ENCODE data around the gene OTULIN.

OTULIN gene

DNA sequence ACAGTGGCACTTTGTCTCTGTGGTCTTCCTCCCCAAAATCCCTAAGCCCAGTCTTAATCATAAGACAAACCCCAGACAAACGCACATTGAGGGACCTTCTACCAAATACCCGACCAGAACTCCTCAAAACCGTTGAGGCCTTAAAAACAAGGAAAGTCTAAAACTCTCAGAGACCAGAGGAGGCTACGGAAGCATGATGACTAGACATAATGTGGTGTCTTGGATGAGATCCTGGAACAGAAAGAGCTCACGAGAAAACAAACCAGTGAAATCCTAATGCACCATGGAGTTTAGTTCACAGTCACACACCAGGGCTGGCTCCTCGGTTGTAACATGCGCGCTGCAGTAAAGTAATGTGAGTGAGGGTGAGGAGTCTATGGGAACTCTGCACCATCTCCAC lies 58.4 kb downstream of the OTULIN start:
- no peak for FAIRE-seq

DNA sequence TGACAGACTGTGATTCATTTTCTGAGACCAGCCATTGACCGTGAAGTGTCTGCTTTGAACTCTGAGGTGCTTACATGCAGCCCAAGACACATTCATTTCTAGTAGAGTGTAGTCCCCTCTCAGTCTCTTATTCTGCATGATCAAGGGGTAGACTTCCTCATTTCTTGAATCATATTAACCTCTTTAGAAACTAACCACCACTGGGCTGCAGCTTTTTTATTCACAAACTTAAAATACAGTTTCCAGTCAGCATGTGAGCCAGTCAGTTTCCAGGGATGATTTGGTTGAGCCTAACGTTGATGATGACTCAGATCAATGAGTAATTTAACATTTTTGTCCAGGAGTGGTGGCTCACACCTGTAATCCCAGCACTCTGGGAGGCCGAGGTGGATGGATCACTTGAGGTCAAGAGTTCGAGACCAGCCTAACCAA lies 59.2 kb downstream of the OTULIN start:
- FAIRE-seq: no peak

DNA sequence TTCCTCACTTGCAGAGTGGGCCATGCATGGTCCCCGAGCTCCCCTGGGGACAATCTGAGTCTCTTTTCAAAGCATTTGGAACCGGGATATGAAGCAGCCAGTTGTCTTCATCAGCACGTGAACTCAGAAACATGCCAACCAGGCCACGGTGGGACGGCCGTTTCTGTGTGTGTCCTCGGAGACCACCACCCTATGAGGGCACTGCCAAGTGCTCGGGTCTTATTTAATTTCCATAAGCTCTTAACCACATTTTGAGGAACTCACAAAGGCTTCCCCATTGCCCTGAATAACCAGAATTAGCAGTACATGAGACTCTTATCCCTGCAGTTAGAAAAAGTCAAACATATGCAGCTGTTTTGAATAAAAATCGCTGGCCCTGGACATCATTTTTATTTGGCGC lies 60.1 kb downstream of the OTULIN start:
- FAIRE-seq: no peak

DNA sequence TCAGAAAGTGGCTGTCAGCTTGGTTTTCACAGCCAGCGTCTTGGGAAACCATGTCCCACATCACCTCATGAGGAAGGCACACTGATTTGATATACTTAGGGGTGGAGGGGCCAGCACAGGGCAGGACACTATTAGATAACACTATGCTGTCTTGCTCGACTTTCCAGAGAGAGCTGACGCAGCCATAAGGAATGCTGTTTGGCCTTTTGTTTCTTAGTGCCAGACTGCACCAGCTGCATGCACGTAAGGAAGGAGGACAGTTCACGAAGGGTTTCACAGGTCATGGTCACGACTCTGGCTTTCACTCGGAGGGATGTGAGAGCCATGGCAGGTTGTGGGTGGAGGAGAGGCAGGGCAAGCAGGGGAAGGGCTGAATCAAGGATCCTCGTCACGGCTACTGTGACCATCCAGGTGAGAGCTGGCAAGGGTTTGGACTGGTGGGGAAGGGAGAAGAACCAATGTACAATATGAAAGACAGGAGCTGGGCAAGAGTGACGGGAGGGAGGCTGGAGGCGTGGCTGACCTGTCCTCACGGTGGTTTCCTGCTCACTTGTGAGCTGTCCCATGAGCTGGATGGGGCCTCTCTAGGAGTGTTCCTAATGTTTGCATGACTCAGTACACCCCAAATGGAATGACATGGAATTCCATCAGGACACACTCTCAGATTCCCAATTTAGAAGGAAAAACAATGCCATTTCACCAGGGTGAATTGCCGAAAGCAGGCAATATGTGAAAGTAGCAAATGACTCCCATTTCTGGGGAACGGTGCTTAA lies 61.7 kb downstream of the OTULIN start:
- FAIRE-seq: no peak

DNA sequence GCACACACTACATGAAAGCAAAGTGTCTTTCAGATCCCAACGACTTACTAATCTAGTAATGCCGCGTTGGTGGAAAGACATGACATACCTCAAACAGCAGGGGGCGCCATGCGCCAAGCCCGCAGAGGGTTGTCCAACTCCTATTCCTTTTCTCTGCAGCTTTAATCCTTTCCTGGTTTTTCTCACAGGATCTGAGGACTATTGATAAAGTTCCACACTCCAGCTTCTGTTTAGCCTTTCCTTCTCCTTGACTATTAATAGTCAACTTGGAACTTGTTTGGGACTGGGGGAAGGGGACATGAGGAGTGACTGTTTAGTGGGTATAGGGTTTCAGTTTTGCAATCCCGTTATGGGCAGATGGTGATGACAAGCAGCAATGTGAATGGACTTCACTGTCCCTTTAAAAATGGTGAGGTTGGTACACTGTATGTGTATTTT lies 62.9 kb downstream of the OTULIN start:
- peak; percentile 92 for FAIRE-seq

DNA sequence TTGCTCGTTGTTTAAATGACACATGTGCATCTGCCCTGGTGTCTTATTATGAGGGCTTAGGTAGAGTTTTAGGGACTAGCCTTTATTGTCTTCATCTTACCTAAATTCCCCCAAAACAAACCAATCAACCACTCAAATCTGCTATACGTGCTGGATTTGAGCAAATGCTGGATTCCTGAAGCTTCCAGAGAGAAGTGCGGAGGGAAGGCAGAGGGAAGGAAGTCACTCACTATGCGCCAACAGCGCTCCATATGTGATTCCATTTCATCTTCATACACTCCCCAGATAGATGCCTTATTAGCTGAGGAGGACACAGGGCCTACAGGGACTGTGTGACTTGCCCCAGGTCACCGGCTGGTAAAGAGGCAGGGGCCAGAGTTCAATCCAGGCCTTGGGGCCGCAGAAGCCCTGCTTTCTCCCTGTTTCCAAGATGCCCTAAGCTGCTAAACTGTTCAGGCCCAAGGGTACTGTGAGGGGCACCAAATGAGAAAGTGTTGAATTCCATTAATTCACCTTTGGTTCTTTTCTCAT lies 63.5 kb downstream of the OTULIN start:
- no peak for FAIRE-seq

DNA sequence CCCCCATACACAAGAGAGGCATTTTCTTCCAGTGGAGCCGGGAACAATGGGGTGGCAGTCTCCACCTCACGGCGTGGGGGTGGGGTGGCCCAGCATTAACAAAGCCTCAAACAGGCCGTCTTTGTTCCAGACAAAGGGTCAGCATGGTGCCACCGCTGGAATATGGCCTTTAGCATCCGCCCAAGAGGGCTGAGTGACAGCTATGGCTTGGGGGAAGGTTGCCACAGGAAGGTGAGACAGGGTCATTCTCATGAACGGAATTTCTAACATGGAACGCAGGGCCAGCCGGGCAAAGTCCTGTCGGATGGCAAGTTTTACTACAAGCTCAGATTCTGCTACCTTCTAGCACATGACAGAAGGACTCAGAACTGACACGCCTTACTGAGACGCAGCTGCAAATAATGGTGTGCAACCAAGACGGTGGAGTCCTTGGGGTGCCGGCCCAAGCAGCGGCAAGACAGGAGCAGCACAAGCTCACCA lies 64.0 kb downstream of the OTULIN start:
- FAIRE-seq: no peak

DNA sequence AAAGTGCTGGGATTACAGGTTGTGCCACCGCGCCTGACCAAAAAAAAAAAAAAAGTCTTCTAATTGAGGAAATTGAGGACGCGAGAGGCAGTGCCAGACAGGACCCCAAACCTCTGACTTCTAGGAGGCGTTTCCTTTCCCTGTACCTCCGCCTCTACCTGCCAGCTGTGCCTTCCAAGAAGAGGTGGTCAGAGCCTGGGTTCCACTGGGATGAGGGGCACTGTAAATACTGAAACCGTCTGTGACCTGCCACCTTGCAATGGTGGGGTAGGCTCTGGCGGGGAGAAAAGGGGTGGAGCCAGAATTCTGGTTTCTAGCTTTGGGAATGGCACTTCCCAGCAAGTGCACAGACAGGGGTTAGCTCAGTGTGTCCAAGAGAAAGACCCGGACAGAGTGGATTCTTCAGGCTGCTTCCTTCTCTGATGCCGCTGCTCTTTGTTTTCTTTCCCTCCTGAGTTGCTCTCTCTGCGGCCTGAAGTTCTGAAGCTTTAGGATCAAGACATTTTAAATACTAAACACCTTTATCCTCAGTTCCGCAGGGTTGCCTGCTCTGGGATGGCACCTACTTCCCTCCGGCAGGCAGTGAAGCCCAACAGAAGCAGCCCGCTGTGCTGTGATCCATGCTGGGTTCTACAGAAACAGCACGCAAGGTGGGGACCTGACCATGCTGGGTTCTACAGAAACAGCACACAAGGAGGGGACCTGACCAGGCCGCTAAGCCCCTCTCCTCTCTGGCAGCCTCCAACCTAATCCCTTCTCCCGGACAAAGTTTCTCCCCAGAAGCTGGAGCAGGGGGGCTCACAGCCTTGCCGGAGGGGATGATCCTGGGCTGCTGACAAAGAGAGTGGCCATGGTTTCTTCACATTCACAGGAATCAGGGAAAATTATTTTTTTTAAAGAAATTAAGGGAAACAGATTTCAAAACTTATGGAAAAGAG lies 65.2 kb downstream of the OTULIN start:
- FAIRE-seq: no peak

DNA sequence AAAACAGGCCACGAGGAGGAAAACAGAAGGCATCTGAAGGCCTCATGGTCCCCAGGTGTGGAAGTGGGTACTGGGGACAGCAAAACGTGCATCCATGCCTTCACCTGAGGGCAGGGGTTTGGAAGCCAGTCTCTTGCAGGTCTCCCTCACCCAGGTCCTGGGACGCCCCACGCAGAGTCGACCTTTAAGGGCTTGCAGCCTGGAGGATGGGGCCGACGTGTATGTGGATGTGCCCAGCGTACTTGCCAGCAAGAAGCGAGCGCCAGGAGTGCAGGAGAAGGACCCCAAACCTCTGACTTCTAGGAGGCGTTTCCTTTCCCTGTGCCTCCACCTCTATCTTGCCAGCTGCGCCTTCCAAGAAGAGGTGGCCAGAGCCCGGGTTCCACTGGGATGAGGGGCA lies 65.9 kb downstream of the OTULIN start:
- FAIRE-seq: no peak

DNA sequence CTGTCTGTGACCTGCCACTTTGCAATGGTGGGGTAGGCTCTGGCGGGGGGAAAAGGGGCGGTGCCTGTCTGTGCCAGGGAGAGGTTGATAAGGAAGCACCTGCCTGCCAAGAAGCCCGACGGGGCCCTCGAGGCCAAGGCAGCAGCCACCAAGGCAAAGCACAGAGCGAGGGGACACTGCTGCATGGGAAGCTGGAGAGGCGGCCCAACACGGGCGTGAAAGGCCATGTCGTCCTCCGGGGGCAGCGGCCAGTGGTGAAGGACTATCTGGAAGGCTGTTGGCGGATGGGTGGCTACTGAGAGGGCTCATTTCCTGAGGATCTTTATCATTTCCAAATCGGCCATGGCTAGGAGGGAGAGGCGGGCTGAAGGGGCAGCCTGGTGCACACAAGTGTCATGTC lies 66.4 kb downstream of the OTULIN start:
- FAIRE-seq: no peak

DNA sequence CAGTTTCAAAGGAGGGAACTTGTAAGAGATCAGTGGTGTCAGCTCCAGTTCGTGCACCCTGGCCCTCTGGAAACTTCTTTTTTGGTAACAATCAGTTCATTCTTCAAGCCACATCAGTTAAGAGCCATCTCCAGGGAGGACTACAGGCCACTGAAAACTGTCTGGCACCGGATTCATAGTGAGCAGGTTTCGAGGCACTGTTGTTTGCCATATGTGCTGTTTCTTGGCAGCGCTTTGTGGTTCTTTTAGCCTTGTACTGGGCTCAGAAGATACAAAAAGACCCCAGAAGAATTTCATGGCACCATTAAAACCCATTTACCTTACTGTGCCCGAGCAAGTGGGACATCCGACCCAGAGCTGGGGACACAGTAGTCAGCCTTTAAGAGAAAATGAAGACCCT lies 68.5 kb downstream of the OTULIN start:
- no peak for FAIRE-seq

DNA sequence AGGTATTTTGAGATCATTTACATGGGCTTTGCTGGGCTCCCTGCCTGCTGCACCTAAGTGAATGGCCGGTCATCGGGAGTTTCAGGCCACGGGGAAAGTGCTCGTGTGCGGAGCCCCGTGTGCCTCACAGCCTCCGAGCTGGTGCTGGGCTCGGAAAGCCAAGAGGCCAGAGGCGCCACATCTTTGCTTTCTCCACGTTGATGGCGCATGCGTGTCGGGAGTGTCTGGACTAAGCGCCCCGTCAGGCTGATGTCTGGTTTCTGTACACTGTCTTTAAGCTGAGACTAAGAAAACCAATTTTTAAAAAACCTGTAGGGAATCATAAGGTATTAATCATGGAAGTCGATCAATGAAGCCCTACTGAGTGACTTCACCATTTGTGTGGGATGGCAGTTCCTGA lies 69.1 kb downstream of the OTULIN start:
- FAIRE-seq: no peak

DNA sequence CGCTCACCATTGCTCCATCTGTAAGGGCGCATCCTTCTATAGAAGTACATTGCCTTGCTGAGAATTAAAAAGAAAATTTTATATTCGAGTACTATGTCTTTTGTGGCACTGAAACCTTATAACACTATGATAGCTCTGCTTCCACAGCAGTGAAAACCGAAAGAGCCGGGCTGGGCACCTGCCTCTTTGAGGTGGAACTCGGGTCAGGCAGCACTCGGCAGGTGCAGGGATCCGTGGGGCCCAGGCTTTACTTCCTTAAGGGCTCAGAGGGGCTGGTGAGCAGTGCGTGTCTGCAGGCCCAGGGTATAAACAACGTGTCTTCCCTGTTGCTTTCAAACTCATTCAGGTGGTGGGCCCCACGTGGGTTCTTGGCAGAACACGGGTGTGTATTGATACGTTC lies 69.9 kb downstream of the OTULIN start:
- no peak for FAIRE-seq

DNA sequence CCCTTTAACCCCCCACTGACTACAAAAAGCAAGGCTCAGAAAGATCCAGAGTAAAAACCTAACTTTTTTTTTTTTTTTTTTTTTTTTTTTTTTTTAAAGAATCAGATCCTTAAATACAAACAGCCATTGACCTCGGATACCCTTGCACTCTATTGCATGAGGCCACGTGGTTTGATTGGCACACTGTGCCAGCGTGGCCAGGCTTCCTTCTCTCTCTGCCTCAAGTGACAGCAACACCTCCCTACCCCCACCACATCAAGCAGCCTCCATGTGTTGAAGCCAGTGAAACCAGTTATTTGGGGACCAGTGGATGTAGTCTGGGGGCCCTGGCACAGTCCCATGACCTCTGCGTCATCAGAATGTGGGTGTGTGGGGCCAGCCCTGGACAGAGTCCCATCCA lies 71.4 kb downstream of the OTULIN start:
- no peak for FAIRE-seq

DNA sequence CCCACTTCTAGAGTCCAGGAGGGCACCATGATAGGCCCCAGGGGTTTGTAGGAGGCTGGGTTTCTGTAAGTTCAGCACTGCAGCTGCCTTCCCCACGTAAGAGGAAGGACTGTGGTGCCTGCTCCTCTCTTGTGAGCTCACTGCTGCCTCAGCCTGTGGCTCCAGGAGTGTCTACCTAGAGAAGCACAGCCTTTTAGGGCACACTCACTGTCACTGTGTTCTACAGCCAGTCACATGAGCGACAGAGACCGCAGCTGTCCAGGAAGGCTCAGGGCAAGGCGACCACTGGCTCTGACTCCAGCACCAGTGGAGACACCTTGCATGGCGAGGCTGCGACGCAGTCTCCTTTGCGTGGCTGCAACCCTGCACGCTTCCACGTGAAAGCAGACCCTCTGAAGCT lies 72.8 kb downstream of the OTULIN start:
- no peak for FAIRE-seq

DNA sequence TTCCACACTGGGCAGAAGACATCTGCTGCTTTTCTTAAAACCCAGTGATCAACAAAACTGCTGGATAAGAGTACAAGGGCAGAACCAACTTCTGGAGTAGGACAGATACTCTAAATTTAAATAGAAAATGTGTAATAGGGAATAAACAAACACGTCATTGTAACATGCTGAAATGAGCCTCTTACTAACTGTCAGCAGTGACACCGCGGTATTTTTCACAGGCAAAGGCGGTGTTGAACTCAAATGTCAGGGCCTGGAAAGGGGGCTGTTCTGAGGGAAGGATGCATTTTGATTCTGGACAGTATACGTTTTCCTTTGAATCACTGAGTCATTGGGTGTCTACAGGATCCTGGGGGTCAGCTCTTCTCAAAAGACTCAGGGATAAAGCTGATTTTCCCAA lies 73.5 kb downstream of the OTULIN start:
- no peak for FAIRE-seq

DNA sequence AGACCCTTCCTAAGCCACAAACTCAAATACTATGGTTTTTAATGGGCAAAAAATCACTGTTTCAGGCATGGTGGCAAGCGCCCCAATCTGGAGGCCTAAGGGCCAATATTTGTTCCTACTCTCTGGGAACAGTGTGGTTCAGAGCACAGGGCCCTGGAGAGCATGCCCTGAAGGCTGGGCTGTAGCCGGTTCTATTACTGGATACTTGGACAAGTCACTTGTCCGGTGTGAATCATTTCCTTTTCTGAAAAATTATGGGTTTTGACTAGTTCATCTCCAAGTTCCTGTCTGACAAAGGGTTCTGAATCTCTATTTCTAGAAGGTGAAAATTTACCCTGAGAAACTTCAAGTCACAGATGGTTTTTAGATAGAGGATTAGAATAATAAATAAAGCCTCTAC lies 75.0 kb downstream of the OTULIN start:
- FAIRE-seq: no peak

DNA sequence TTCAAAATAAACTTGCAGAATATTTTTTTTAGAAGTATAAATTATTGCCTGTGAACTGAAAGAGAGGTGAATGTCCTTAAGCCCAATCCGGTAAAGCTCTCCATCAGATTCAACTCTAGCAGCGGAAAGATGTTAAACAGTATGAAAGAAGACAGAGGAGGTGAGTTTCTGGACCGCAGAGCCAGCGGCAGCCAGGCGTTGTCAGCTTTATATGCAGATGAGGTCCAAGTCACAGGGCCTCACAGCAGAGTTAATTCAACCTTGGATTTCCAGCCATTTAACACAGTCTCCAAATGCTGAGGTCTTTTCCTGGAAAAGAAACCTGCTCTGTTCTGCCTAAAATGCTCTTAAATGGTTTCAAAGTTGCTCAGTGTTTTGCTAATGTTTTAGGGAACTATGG lies 75.5 kb downstream of the OTULIN start:
- no peak for FAIRE-seq

DNA sequence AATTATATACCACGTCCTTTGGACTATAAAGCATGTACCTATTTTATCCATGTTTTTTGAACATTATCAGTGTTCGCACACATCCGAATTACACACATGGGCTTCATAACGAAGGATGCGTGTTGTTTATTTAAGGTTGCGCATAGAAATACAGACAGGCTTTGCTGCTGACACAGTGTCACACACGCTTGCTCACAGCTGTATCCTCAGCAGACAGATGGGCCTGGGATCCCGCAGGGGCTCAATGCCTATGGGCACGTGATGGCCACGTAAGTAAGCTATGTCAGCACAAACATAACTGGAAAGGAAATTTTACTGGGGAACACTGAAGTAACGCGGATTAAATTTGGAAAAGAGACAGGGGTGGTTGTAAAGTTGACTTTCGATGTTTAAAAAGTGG lies 76.6 kb downstream of the OTULIN start:
- FAIRE-seq: no peak

DNA sequence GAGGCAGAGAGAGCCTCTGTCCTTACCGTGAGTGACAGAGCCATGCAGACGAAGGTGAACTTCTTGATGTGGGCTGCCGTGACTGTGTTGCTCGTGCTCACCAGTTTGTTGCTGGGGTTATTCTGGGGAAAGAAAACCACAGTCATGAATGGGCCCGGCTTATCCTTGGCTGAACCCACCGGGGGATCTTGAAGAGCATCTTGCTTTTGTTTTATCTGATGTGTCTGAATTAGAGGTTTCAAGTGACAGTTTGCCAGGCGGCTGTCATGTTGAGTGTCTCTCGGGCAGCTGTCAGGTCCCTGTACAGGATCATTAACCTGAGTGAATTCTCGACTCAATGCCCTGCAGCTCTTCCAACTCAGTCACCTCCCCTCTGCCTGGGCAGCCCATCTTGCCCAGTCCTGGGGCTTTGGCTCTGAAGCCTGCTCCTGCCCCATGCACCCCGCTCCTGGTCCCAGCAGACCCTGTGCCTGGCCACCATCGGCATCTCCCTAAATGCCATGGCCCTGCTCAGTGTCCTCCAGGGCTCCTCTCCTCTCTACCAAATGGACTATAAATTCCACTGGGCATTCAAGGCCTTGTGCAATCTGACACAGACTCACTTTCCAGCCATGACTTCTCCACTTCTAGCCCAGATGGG lies 77.4 kb downstream of the OTULIN start:
- no peak for FAIRE-seq

DNA sequence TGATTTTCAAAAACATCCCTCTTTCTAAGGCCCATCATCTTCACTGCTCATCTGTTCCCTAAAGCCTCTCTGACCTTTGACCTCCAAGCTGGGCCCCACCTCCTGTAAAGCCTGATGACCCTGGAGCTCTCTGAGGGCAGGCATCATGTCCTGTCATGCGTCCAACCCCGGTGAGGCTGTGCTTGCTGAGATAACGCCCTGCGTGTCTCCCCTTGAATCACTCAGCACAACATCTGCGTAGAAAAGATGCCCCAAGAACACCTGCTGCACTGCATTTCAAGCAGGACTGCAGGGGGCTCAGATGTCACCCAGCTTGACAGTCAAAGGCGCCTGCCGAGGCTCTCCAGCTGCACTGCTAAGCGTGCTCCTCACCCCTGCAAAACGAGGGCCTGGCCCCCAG lies 78.0 kb downstream of the OTULIN start:
- FAIRE-seq: no peak

DNA sequence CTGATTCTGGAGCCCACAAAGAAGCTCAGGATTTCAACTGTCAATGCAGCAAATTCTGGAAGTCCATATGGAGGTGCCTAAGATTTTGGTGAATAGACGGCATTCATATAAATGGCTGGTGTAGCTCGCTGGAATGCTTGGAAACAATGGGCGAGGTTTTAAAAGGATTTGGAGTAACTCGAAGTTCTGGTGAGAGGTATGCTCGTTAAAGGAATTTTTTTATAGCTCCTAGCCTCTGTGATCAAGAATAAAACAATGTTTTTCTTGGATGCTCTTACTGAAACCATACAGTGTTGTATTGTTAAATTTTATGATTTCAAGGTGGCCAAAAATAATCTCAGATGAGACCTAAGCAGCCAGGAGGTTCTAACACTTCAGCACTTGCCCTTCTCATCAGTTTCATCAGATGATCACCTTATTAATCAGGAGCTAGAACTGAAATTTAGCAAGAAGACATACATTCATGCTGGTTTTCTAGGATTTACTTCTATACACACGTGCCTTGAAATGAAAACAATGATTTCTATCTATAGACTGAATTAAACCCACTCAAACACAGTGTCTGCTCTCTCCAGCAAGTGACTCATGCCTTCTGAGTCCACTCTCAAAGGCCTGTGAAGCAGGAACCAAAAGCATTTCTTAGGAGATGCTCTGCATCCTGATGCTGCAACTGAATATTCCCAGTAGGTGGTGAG lies 79.2 kb downstream of the OTULIN start:
- no peak for FAIRE-seq

Data from A204.1 (cell line).